Loucy (cell line): Measurements from ENCODE around the gene MTMR3.

ENCODE experiments used
- H2AFZ ChIP-seq: fragments of 200-600 bp; sonication (generic); 2 replicates; pipeline ENCODE4 v1.6.0; 2016; ENCODE audit warnings: antibody characterized with exemption, mild to moderate bottlenecking, low read length, moderate library complexity
- H3F3A ChIP-seq: fragments of 200-600 bp; 2 replicates; pipeline ENCODE4 v1.6.0; 2016; ENCODE audit warnings: antibody characterized with exemption, low read depth, mild to moderate bottlenecking
- H3K27me3 ChIP-seq: fragments of 200-600 bp; sonication (generic); 2 replicates; pipeline ENCODE4 v1.6.1; 2014; ENCODE audit warnings: low read length, mild to moderate bottlenecking; ENCODE audit not compliant: insufficient read depth, poor library complexity, severe bottlenecking
- H3K36me3 ChIP-seq: fragments of 200-600 bp; sonication (generic); 2 replicates; pipeline ENCODE4 v1.6.1; 2016; ENCODE audit warnings: low read length; ENCODE audit not compliant: insufficient read depth
- H3K4me1 ChIP-seq: fragments of 200-600 bp; sonication (generic); 2 replicates; pipeline ENCODE4 v1.5.1; 2014; ENCODE audit warnings: low read length, mild to moderate bottlenecking; ENCODE audit not compliant: insufficient read depth, poor library complexity, severe bottlenecking
- H3K4me2 ChIP-seq: fragments of 200-600 bp; sonication (generic); 2 replicates; pipeline ENCODE4 v1.6.0; 2014; ENCODE audit warnings: antibody characterized with exemption, low read length, low read depth, mild to moderate bottlenecking; ENCODE audit not compliant: poor library complexity, severe bottlenecking
- H3K4me3 ChIP-seq: fragments of 200-600 bp; sonication (generic); 2 replicates; pipeline ENCODE4 v1.5.1; 2014; ENCODE audit warnings: low read length, mild to moderate bottlenecking, mixed read lengths; ENCODE audit not compliant: poor library complexity, severe bottlenecking
- H3K79me2 ChIP-seq: fragments of 200-600 bp; sonication (generic); 2 replicates; pipeline ENCODE4 v1.6.1; 2014; ENCODE audit warnings: low read length; ENCODE audit not compliant: insufficient read depth
- H3K9ac ChIP-seq: fragments of 200-600 bp; sonication (generic); 2 replicates; pipeline ENCODE4 v1.6.0; 2014; ENCODE audit warnings: mild to moderate bottlenecking, low read depth, low read length, moderate library complexity; ENCODE audit not compliant: poor library complexity, severe bottlenecking
- H3K9me2 ChIP-seq: fragments of 200-600 bp; sonication (generic); replicated peaks from 2 replicates; pipeline ENCODE4 v1.6.1; 2016; ENCODE audit warnings: low read depth, low read length, mixed read lengths
- H3K9me3 ChIP-seq: fragments of 200-600 bp; sonication (generic); 2 replicates; pipeline ENCODE4 v1.6.1; 2014; ENCODE audit warnings: mild to moderate bottlenecking, antibody characterized with exemption, low read length, low read depth; ENCODE audit not compliant: insufficient read depth
- H4K20me1 ChIP-seq: fragments of 200-600 bp; sonication (generic); 2 replicates; pipeline ENCODE4 v1.6.0; 2014; ENCODE audit warnings: antibody characterized with exemption, low read length, mild to moderate bottlenecking; ENCODE audit not compliant: insufficient read depth, poor library complexity, severe bottlenecking
- CTCF ChIP-seq: fragments of 200-600 bp; sonication (generic); conservative IDR thresholded peaks from 2 replicates; pipeline ENCODE4 v1.5.1; 2014; ENCODE audit warnings: mild to moderate bottlenecking, antibody characterized with exemption, low read length
- EZH2phosphoT487 ChIP-seq: fragments of 200-600 bp; IDR thresholded peaks from 2 replicates; pipeline ENCODE4 v1.6.1; 2018; ENCODE audit warnings: antibody characterized with exemption, mild to moderate bottlenecking, moderate library complexity, borderline replicate concordance

The MTMR3 gene

GRCh38 chr22:30048681-30049080 lies 165.7 kb downstream of the MTMR3 start:
- Histone ChIP-seq H3K9ac (no peak overlapping the region), H3K79me2 (no peaks in the 10 kb centered on the region), H3K4me2 (no peak overlapping the region), H2AFZ (no peak overlapping the region), H3K4me1 (peaks cover 18% of the 10 kb centered on the region), H3K36me3 (no peaks in the 10 kb centered on the region), H3F3A (no peaks in the 10 kb centered on the region), H3K4me3 (no peak overlapping the region), H3K27me3 (no peaks in the 10 kb centered on the region), H3K9me2 (no peaks in the 10 kb centered on the region), H3K9me3 (no peaks in the 10 kb centered on the region), H4K20me1 (no peaks in the 10 kb centered on the region)
- TF ChIP-seq CTCF (no peak), EZH2phosphoT487 (no peak)

GRCh38 chr22:30054067-30054763 lies 171.2 kb downstream of the MTMR3 start:
- Histone ChIP-seq H3K9ac (no peak overlapping the region), H3K36me3 (no peaks in the 10 kb centered on the region), H3K79me2 (no peaks in the 10 kb centered on the region), H3K4me2 (no peak overlapping the region), H3K4me3 (no peak overlapping the region), H3F3A (no peaks in the 10 kb centered on the region), H2AFZ (no peak overlapping the region), H3K4me1 (no peaks in the 10 kb centered on the region), H3K9me3 (peaks cover 3% of the 10 kb centered on the region; the same call in 1 of the 2 replicates), H3K27me3 (no peaks in the 10 kb centered on the region), H4K20me1 (no peaks in the 10 kb centered on the region), H3K9me2 (no peaks in the 10 kb centered on the region)
- TF ChIP-seq CTCF: no peak
- no peak for TF ChIP-seq EZH2phosphoT487

- Histone ChIP-seq H3K4me3 (no peak overlapping the region), H4K20me1 (no peaks in the 10 kb centered on the region), H3K79me2 (no peaks in the 10 kb centered on the region), H3F3A (no peaks in the 10 kb centered on the region), H3K9me3 (peaks cover 3% of the 10 kb centered on the region; the same call in 1 of the 2 replicates), H3K27me3 (no peaks in the 10 kb centered on the region), H3K9ac (no peak overlapping the region), H3K4me2 (no peak overlapping the region), H3K4me1 (no peaks in the 10 kb centered on the region), H2AFZ (no peak overlapping the region), H3K9me2 (no peaks in the 10 kb centered on the region), H3K36me3 (no peaks in the 10 kb centered on the region)
- TF ChIP-seq CTCF (no peak), EZH2phosphoT487 (no peak)
Observed at GRCh38 chr22:30054764-30055069, 171.7 kb downstream of the MTMR3 start.
